ENCODE results near the gene SCN2B.

Gene SCN2B

GRCh38 chr11:118152552-118153471 is 23.6 kb downstream of the SCN2B start, which contains the start of gene SCN4B:
TSS of gene SCN4B (minus strand) at chr11:118152823. CDS start at chr11:118152673, 150 bp downstream.
- no peak for DNase-seq (ENCODE audit: low read depth)

DNA sequence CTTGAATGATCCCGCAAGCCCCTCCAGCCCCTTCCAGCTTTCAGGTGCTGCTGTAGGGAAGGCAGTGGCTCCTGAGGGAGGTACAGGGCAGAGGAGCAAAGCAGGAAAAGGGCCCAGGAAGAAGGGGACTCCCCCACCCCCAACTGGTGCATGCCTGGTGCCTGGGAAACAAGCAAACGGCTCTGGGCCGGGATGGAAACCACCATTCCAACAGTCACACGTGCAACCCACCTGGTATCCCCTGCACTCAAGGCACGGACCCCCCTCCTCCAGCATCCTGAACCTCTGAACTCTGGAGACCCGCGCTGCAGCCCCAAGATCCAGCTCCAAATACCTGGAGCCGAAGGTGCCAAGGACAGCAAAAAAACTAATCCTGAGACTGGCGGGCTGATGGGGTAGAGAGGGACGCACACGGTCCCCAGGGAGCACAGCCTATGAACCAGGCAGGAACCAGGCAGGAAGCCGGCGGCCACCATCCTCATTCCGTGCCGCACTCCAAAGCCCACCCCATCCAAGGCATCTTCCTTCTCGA is 24.4 kb downstream of the SCN2B start:
- no peak for DNase-seq (ENCODE audit: low read depth)

GRCh38 chr11:118151431-118151830 is 25.0 kb downstream of the SCN2B start:
- no peak for DNase-seq (ENCODE audit: low read depth)

DNA sequence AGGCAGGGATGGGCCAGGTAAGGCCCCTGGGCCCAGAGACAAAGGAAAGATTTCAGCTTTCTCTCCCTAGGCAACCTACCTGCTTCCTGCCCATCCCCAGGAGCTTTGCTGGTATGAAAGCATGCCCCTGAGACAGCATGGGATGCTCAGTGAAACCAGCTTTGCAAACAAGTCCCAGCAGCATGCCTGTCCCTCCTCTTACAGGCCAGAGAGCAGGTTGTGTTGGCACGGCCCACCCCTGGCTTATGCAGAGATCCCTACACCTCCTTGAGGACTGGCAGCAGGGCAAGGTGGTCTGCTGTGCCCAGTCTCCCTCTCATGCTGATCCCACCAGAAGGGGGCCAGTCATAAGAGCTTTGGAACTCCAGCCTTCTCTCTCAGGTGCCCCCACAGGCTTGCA is 26.9 kb downstream of the SCN2B start:
- DNase-seq (ENCODE audit: low read depth): no peak

GRCh38 chr11:118148856-118149255 is 27.6 kb downstream of the SCN2B start:
- no peak for DNase-seq (ENCODE audit: low read depth)

DNA sequence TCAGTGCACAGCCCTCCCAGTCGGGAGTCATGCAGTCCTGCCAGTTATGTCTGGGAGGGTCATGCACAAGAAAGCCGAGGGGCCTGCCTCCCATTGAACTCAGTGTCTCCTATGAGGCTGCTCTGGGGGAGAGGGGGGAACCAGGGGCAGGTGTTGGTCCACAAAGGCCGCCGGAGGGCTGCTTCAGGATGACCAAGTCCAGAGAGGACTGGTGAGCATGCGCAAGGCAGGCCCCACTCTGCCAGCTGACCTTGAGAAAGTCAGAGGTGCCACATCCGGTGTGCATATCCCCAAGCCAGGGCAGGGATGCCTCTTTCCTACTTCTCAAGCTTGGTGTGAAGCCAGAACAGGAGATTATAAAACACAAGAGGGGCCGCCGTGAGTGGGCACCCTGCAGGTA is 28.2 kb downstream of the SCN2B start:
- no peak for DNase-seq (ENCODE audit: low read depth)

DNA sequence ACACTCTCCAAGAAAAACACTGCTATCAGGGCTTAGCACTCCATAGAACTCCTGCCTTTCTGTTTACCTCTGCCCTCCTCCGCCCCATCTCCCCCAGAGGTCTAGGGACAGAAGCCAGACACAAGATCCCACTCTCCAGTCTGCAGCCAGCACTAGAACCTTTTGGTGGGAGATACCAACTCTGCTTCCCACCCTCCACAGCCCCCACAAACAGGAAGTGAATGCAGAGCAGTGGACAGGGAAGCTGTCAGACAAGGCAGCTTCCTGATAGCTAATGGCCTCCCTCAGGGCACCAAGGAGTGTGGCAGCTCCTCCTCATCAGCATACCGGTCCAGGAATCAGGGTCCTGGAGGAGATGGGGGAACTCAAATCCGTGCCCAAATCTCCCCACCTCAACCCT is 28.9 kb downstream of the SCN2B start:
- no peak for DNase-seq (ENCODE audit: low read depth)

- DNase-seq (ENCODE audit: low read depth): no peak
Observed at GRCh38 chr11:118146554-118146953, 29.9 kb downstream of the SCN2B start.

DNA sequence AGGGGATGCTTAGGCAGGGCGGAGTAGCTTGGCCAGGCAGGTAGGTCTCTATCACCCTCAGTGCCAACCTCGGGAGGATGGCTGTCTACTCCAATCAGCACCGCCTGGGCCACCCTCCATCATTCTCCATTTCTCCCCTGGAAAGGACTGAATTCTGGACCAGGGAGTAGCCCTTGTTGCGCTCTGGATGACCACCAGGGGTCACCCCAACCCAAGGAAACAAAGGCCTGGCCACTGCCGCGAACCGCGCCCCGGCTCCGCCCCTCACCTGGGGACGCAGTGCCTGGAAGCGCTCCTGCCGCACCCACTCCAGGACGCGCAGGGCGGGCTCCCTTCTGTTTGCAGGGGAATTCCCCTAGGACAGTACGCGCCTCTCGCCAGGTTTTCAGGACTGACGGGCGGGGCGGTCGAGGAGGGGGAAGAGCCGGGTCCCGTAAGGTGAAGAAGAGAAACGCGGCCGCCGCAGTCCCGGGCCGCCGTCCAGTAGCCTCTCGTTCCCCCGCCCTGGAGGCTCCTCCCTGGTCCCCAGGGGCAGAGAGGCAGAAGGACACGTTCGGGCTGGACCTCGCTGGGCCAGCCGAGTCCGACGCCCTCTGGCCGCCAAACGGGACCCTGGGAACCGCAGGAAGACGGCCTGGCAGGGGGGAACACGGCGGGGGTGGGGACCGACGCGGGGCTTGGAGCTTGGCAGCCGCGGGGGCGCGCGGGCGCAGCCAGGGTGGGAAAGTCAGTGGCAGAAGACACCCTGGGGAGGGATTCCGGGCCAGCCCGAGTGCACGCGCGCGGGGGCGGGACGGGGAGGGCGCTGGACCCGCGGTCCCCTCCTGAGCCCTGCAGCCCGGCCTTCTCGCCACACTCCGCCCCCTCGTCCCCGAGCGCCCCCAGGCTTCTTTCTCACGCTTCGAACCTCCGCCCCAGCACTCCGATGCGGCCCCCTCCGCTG is 30.9 kb downstream of the SCN2B start:
- peak; percentile 17 for DNase-seq (ENCODE audit: low read depth)

- no peak for DNase-seq (ENCODE audit: low read depth)
Observed at GRCh38 chr11:118144301-118145268, 31.9 kb downstream of the SCN2B start.

- no peak for DNase-seq (ENCODE audit: low read depth)
Observed at GRCh38 chr11:118143661-118144185, 32.7 kb downstream of the SCN2B start.

DNA sequence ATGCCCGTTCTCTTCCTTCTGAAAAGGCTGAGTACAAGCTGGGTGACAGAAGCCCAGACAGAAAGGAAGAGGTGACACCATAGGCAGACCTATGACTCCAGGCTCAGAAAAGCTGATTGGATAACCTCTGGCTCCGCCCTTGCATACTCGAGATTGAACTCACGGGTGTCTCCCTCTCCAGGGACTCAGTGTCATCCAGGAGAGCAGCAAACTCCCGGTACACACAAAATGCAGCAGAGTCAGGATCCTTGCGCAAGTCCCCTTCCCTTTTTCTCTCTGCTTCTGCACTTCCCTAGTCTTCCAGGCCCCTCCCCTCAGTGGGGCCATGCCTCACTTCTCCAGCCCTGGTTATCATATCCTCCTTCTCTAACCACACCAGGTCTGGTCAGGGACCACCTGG is 33.6 kb downstream of the SCN2B start:
- no peak for DNase-seq (ENCODE audit: low read depth)

GRCh38 chr11:118142081-118142480 is 34.4 kb downstream of the SCN2B start:
- DNase-seq (ENCODE audit: low read depth): no peak

DNA sequence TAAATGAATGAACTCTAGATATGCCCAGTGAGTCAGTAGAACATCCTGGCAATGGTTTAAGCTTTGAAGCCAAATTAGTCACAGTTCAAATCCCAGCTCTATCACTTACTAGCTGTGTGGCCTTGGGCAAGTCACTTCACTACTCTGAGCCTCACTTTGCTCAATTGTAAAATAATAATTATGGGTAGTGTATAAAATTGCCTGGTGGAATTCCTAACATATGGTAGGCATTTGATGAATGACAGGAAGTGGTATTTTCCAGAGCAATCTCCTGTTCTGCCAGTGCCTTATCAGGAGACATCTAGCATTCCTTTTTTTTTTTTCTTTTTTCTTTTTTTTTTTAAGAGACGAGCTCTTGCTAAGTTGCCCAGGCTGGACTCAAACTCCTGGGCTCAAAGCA is 36.9 kb downstream of the SCN2B start:
- DNase-seq (ENCODE audit: low read depth): no peak

DNA sequence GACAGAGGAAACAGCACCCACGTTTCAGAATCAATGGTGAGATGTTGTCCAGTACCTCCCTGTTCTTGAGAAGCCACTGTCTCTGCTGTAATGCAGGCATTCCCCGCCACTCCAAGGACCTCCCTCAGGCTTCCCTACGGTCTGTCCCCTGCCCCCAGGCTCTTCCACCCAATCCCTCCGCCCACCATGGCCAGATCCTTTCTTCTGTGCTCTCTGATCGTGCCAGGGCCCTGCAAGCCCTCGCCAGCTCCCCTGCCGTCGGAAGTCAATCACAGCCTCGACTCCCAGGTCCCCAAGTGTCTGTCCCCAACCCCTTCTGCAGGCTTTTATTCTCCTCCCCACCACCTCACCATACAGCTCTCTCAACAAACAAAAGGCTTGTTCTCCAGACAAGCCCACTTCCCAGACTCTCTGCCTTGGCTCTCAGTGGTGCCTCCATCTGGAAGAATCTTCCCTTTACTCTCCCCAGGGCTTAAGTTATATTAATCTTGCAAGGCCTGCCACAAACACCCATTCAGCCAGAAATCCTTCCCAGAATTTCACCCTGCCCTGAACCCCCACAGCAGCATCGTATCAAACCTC is 37.5 kb downstream of the SCN2B start:
- no peak for DNase-seq (ENCODE audit: low read depth)

DNA sequence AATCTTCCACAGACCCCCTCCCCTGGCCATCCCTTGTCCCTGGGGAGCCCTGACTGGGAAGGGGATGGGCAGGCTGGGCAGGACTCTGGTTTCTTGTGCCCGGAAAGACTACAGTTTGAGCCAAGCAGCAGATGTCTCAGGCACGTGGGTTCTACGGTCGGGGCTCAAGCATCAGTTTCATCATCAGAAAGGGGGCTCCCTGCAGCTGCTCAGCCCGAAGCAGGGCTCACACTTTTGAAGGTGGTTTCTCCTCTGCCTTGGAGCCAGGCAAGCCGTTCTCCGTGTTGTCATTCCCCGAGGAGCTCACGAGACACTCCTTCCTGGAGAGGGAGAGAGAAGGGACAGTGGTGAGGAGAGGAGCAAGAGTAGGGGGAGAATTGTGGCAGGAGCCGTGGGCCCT is 39.6 kb downstream of the SCN2B start:
- DNase-seq (ENCODE audit: low read depth): no peak

DNA sequence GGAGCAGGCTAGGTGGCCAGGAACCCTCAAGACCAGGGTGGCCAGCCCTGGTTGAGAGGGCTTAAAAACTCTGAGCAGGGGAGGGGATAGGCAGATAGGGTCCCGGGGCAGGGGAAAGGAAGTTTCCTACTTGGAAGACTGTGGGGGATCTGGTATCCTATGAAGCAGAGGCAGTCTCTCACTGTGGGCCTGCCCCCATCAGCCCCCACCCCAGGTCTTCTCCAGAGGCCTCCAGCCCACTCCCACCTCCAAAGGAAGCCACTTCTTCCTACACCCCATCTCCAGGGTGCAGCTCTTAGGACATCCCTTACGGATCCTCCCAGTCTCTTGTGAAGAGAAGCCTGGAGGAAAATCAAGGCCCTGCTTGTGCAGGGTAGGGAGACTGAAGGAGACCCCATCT is 40.1 kb downstream of the SCN2B start:
- DNase-seq (ENCODE audit: low read depth): no peak

- DNase-seq (ENCODE audit: low read depth): no peak
Observed at GRCh38 chr11:118135796-118136165, 40.7 kb downstream of the SCN2B start.

DNA sequence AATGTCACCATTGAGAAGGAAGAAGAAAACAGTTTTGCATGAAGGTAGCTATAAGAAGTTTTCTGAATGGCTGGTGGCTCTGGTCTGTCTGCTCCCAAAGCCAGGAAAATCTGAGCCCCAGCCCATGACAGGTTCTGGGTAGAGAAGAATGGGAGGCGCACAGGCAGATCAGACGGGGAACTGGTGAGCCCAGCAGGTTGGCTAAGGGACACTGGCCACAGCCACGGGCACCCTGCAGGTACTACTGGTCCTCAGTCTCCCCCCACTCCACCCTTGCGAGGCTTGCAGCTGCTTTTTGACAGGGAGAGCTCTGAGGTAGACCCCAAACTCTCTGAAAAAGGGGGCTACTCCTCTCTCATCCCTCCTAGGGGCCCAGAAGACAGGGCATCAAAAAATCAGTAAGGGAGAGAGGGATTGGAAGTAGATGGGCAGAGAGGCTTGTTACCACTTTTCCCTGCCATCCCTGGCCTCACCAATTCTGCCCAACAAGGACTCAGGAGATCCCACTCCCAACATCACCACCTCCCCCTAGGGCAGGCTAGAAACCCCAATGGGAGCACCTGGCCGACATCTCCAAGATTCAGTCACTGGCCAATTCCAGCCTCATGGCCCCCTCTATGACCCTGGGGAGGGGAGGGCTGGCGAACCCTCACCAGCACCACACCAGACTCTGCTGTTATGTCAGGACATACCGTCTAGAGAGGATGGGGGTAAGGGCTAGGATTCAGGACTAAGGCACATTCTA is 41.2 kb downstream of the SCN2B start:
- DNase-seq (ENCODE audit: low read depth): no peak

DNA sequence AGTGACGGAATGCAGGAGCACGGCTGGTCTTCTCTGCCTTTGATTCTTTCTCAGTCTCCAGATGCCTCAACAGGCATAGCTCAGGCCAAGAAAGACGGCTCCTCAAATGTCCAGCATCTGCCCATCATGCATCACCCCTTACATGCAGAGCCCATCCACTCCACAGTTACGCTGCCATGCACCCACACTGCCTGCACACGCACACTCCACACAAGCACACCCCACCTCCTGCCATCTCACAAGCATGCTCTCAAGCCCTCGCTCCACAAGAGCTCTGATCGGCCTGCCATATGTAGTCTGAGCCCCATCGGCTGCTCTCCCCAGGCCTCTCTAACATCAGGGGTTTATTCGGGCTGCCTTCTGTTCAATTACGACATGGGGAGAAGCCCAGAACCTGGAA is 42.6 kb downstream of the SCN2B start:
- no peak for DNase-seq (ENCODE audit: low read depth)
